Cerebellar nuclear complex (tissue), 1 donor: Measurements from ENCODE around the gene CABLES1.
"Not testable (repeated sequence)": the region's sequence is repeated elsewhere in the genome, so short reads cannot be mapped to it uniquely, and the experiment has no call there.

Source experiments
- DNase-seq, 2 experiments: peaks; one replicate each; lab custom pipeline; 2025; lab: John Stamatoyannopoulos, UW

Gene CABLES1

DNA sequence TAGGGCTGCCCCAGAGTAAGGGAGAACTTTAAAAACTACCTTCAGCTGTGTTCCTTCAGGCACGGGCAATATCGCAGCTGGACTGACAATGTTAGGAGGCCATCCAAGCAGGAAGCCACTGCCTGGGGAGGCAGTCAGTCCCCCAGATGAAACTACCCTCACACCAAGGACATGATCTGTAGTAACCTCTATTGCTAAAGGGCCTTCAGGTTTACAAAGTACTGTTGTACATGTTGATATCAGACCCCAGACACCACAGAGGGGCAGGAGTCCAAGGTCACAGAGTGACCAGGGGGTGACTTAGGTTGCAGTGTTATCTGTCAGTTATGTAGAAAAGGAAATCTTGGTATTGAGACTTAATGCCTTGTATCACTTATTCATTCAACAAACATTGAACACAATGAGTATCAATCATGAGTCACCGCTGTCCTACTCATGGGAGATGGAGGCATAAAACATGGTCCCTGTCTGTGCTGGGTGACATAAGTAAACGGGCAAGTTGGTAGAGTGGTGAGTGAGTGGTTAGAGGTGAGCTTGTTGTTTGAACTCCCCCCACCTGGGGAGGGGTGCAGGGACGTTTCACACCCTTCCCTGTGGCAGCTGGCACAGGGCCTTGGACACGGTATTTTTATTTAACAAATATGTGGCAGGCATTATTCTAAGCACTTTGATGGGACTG, 7.1 kb downstream of the CABLES1 start:
- no peak for DNase-seq

DNA sequence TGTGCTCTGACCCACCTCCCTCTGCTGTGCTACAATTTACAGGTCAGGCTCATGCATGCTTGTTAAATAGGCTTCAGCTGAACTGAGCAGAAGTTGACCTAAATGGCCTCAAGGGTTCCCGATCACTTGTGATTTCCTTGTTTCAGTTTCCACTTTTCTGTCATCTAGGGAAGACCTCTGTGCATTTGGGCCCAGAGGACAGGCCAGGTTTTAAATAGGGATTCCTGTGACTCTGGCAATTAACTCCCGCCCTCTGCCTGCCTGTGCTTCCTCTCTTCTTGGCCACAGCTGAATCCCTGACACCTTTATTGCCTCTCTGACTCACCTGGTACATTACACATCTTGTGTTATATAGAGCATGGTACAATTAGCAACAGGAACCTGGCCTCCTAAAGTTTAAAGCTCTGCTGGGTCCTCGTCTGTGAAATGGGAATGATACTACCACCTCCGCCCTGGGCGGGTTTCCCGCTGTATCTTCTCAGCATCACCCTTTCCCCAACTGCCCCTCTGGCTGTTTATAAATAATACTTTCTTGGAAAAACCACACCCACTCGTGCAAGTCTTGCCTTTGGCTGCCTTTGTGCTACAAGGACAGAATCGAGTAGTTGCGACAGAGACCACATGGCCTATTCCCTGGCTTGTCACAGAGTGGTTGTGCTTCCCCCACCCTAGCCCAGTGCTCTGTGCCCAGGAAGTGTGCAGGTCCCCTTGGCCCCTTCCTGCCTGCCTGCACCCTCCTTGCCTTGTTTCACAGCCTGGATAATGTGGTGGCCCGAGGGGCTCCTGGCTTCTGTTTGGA, 7.9 kb downstream of the CABLES1 start:
- no peak for DNase-seq

DNA sequence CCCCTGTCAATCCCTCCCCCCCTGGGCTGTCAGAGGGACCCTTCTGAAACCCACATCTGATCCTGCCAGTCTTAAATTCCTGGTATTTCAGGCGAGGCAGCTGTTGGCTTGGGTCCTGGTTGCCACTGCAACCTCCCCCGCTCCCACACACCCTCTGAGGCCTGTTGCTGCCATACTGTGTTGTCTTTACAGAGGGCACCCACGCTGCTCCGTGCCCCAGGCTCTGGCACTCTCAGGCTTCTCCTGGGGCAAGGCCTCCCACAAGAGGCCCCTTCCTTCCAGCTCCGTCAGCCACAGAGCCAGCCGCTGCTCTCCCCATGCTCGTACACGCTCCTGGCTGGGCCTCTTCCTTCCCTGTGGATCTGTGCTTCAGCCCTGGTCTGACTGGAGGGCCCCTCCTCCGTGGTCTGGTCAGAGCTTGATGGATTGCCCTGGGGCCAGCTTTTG, 8.6 kb downstream of the CABLES1 start:
- DNase-seq, result no peak

DNA sequence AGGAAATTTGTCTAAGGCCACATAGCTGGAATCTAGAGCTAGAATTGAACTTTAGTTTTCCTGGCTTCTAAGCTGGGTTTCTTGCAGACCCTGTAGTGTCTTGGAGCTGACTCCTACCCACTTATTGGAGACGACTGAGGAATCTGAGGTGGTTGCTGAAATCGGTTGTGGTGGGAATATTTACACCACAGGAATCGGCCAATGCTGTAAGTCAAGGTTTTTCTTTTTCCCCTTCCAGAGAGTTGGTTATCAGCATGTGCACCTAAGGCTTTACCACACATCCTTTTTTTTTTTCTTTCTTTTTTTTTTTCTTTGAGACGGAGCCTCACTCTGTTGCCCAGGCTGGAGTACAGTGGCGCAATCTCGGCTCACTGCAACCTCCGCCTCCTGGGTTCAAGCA, 9.4 kb downstream of the CABLES1 start:
- no peak for DNase-seq

DNA sequence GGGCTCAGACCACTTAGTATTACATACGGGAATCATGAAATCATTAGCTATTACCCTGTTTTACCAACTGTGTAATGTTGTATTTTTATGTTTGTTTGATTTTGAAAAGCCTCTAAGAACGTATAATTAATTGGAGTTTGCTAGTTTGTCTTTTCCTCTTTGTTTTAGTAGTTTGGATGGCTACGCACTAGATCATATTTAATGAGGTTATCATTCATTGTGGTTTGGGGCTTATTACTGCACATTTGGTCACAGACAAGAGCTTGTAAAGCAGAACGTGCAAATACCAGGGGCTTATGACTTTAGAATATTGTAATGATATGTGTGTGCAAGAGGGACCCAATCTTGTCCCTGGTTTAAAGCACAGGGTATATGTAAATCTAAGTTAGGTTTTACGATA, 10.3 kb downstream of the CABLES1 start:
- no peak for DNase-seq

DNA sequence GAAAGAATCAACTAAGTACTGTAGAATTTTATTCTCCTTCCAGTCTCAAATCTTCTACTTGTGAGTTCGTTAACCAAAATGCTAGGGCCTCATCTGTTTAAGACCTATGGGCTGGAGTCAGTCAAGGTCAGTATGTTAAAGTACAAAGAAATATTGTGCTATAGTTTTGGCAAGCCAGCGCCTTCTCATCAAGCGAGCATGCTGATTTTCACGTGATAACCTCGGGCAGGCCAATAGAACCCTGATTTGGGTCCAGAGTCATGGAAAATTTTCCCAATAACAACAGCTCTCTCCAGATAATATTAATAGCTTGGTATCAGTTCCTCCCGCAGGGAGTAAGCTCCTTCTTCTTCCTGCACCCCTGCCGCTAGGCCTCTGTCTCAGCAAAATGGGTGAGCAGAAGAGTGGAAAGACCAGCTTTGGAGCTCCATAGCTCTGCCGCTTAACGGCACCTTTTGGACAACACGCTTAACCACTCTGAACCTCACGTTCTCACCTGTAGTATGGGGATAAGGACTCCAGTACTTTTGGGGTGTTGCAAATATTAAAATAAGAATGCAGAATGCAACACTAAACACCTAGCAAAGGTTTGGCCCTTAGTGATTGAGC, 11.7 kb downstream of the CABLES1 start:
- DNase-seq, result no peak

DNA sequence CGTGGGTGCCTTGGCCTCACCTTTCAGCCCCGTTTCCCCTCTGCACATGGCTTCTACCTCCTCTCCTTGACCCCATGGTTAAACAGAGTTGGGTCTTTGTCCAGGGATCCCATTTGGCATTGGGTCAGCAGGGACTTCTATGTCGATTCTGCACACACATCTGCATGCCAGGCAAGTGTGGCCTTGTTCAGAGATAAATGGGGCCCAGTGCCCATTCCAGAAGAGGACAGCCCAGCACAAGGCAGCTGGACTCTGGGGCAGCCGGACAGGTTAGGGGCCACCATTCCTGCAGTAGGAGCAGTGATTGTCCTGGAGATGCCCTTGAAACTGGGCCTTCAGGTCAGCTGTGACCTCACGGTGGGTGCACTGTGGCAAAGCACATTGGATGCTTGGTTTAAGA, 13.1 kb downstream of the CABLES1 start:
- no peak for DNase-seq

DNA sequence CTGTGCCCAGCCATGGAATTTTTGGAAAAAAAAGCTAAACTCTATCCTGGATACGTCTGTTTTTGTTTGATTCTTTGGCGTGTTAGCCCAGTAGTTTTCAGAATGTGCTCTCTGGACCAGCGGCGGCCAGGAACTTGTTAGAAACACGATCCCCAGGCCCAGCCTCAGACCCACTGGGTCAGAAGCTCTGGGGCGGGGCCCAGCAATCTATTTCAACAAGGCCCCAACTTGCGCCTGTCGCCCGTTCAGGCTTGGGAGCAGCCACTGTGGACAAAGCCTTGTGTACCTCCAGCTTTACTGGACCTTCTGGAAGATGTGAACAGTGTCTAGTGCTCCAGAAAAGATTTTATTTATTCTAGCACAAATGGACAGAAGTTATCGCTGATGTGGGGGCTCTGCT, 14.3 kb downstream of the CABLES1 start:
- DNase-seq, result no peak

DNA sequence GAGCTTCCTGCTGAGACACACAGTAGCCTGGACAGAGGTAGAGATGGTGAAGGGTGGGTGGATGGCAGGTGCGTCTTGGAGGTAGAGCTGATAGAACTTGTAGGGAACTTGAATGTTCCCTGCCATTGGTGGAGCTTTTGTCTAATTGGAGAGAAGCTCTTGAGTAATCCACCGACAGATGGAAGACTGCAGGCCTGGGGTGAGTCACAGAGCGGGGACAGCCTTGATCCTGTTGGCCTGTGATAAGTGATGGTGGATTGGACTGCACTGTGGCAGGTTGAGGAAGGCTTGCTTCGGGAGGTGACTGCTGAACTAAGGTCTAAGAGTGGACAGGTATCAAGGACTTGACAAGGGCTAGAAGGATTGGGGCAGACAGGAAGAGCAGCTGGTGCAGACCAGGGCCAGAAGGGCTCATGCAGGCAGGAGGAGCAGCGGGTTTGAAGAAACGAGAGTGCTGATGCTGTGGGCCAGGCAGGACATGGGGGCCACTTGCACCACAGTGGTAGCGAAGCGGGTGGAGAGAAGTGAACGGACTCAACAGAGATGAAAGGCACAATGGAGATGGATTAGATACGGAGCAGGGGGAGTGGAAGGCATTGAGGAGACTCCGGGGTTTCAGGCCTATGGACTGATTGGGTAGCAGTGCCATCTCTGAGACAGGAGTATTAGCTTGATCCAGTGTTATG, 16.3 kb downstream of the CABLES1 start:
- DNase-seq, result no peak

DNA sequence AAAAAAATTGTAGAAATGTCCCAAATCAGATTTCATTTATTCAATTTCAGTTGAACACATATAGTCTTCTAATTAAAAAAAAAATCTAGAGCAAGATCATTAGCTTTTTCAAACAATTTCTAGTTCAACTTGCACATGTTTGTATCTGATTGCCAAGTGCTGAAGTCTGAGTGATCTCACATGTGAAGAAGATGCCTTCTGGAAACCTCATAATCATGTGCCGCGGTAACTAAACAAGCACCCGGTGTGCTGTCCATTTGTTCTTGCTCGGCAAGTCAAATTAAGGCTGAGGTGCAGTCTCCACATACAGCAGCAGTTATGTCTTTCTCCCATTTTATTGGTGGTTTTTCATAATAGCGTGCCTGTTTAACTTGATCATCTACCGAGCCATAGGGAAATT, 18.7 kb downstream of the CABLES1 start:
- no peak for DNase-seq

DNA sequence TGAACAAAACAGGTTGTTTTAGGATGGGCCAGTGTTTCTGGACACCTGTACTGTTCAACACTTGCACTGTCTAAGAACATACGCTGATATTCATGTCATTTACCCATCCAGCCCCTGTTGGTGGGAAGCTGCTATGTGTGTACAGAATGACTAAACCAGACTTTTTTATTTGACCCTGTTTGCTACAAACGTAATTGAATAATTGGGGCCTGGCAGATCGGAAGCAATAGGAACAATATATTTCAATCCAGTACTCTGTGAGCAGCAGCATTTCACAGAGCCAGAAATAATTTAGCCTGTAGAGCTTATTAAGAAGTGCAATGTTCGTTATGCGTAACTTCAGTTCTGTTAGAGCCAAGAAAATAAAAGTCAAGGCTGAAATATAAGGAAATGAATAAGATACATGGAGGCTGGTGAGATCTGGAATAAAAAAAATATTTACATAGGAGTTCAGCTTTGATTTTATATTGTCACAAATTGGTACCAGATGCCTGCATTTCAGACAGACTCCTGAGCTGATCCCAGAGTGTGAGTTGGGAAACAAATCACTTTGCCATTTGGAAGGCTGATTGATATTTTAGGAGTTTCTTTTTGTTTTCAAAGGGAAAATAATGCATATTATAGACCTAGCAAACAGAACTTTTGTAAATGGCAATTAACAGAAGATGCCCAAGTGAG, 19.7 kb downstream of the CABLES1 start:
- no peak for DNase-seq

DNA sequence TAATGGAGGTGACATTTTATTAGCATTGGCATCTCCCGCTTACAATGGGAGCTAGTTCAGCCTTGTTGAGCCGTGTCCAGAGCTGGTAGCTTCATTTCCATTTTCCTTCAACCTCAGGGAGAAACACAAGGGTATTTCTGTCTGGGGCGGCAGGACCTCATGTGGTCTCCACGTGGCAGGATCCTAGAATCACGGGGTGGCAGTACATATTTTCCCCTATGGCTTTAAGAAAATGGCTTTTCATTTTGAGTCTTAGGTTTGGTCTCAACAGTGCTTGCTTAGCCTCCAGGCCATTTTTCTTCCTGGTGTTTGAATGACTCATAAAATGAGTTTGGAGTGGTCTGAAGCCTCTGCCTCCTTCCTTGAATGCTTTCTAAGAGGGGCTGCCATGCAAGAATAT, 20.3 kb downstream of the CABLES1 start:
- no peak for DNase-seq

DNA sequence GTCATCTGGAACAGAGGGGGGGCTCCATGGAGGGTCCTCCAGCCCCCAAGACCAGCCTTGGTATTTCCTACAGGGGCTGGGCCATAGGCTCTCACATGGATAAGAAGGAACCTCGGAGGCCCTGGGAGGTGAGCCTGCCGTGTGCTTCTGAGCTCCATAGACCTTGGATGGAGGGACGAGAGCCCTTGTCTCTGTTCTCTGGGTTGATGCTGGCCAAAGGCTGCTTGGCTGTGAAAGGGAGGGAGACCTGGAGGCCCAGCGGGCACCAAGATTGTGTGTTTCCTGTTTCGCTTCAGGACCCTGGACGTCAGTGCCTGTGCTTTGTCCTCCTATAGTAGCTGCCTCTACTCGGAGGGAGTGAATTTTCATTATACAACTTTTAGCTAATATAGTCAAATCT, 20.8 kb downstream of the CABLES1 start:
- DNase-seq, result no peak

DNA sequence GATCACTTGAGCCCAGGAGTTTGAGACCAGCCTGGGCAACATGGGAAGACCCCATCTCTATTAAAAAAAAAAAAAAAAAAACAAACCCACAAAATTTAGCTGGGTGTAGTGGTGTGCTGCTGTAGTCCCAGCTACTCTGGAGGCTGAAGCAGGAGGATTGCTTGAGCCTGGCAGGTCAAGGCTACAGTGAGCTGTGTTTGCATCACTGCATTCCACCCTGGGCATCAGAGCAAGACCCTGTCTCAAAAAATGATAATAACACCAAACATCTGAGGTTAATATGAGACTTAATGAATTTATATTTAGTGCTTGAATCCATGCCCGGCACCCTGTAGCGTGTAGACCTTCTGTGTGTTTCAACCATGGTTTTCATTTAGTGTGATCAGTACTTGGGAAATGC, 22.8 kb downstream of the CABLES1 start:
- DNase-seq, result no peak

DNA sequence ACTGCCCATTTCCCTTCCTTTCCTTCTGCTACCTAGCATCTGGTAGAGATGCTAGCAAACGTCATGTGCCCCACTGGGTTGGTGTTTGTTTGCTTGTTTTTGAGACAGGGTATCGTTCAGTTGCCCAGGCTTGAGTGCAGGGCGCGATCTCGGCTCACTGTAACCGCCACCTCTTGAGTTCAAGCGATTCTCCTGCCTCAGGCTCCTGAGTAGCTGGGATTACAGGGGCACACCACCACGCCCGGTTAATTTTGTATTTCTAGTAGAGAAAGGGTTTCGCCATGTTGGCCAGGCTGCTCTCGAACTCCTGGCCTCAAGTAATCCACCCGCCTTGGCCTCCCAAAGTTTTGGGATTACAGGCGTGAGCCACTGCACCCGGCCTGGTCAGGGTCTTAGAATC, 23.6 kb downstream of the CABLES1 start:
- not testable (repeated sequence) for DNase-seq

DNA sequence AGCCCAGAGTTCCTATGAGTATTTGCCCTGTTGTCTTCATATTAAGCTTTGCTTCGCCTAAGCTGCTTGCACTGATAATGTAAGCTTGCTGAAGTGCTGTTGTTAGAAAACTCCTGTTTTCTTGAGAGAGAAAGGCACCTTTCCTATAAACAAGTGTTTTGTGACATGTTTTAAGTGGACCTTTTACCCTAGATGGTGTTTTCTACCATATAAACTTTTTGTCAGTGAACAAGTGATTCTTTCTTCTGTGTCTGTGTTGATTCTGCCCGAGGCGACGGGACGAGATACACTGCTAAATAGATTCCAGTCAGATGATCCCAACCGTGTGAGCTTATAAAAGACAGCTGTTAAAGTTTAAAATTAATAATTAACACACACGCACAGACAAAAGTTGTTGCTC, 24.1 kb downstream of the CABLES1 start:
- no peak for DNase-seq

DNA sequence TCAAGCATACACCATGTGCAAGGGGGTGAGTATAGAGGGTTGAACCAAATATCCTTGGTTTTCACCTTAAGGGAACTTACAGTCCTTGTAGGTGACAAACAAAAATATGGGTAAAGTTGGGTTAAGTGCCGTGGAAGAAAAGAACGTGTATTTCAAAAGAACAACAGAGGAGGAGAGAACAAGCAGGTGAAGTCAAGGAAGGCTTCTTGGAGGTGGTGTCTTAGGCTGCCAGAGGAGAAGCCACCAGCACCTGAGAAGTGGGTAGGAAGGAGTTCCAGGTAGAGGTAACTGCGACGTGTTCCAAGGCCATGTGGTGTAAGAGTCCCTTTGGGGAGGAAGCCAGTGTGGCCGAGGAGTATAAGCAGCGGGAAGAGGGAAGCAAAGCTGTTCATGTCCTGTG, 27.2 kb downstream of the CABLES1 start:
- no peak for DNase-seq

DNA sequence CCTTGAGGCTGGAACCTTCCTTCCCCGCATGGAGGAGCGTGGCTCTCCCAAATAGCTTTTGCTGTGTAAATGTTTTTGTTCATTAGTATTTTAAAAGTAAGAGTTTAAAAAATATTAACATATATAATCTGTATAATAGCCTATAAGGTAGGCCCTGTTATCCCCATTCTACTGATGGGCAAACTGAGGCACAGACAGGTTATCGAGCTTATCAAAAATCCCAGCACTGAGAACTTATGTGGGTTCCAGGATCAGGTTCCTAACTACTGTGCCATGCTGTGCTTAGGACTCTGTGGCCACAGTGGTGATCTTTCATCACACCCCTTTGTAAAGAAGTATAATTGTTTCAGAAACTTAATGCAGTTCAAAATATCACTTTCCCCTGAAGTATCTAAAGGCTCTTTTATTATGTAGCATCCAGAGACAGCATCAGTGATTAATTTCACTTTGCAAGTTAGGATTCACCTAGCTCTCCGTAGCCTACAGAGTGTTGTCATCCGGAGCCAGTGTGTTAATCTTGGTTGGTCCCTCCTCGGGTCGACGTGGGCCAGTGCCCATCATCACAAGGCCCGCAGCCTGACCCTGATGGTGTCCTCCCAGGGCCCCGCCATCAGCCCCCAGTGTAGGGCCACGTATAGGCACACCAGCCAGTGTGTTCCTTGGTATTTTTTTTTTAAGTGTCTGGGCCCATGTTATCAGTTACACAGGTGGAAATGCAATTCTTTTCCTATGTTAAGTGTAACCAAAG, 28.7 kb downstream of the CABLES1 start:
- DNase-seq, result no peak

DNA sequence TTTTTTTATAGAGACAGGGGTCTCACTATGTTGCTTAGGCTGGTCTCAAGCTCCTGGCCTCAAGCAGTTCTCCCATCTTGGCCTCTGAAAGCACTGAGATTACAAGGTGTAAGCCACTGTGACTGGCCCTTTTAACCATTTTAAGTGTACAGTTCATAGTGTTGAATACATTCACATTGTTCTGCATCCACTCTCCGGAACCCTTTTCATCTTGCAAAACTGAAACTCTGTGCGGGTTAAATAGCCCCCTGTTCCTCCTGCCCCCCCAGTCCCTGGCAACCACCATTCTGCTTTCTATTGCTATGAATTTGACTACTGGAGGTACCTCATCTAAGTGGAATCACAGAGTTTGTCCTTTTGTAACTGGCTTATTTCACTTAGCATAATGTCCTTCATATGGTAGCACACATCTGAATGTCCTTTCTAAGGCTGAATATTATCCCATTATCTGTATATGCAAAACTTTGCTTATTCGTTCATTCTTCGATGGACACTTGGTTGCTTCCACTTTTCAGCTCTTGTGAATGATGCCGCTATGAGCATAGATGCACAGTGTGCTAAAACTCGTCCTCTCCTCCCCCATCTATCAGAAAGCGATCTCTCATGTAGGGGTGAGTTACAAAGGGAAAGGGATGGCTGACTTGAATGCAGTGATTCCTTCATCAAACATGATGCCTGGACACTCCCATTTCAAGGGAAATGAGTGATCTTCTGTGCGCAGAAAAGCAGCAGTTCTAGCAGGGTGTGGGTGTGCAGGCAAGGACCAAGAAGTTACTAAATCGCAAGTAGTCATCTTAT, 30.2 kb downstream of the CABLES1 start:
- DNase-seq, result no peak

DNA sequence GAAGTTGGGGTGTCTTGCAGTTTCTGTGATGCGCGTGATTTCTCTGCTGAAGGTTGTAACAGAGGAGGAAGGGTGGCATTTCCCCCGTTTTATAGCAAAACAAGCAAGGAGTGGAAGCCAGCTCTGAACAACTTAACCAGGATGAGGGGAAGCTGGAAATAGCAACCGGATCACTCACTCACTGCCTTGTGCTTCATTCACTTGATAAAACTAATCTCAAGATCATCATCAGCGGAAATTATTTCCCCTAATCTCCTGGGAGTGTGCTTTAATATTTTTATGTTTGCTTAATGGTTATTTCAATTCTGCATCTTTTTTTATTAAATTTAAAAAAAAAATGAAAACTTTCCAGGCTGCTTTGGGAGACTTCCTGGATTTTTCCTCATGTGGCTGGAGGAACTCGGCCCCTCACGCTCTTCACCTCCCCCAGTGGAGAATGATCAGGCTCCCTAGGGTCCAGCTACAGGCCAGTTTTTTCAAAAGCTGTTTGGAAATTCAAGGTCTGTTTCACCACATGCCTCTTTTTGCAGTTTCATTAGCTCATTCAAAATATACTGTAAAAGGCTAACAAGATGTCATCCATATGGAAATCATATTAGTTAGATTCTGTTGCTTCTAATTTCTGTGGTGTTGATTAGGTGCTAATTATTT, 31.7 kb downstream of the CABLES1 start:
- DNase-seq, result no peak
